GM11168 (cell line): Measurements from ENCODE around the gene BARHL1.

Source experiments
- in situ Hi-C: fragments of 300-500 bp; cut with MboI; formaldehyde crosslinking; loops from one replicate; pipeline ENCODE4 v1.12.0; 2022; ENCODE audit warnings: low sequenced_read_pairs; ENCODE audit not compliant: unreplicated experiment

The BARHL1 gene

DNA sequence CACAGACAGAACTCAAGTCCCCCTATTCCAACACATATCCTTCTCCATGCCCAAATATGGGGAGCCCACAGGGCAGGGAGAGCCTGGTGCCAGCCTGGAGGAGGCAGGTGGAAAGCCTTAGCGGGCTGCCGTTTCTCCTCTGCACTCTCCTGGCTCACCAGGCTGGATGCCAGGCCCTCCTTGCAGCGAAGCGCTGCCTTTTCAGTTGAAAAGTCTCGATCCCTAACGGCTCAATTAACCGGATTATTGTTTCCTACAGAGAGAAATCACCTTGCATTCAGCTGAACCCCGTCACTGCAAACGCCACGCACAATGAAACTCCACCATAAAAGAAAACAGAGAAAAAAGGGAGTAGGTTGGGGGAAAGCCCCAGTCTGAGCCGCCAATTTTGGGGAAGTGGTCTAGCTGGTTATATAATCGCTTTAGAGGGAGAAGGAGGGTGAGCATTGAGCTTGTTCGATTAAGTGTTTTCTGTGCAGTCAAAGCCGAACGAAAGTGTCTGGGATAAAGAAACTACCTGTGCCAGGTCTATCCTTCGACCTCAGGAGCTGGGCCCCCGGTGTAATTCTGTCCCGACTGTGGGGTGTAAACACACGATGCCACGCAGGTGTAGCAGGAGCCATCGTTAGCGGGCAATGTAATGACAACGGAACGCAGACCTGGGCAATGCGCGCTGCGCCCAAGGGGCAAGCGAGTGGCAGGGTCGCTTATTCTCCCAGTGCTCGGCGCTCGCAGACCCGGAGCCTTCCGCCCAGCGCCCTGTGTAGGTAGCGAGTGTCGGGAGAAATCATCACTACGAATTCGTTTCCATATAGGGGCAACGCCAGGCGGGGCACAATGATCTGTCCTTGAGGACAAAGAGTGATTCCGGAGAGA lies 3.8 kb downstream of the BARHL1 start:
- in situ Hi-C loops: no loop called here

GRCh38 chr9:132586830-132587591 lies 4.6 kb downstream of the BARHL1 start:
- in situ Hi-C loops: no loop called here

DNA sequence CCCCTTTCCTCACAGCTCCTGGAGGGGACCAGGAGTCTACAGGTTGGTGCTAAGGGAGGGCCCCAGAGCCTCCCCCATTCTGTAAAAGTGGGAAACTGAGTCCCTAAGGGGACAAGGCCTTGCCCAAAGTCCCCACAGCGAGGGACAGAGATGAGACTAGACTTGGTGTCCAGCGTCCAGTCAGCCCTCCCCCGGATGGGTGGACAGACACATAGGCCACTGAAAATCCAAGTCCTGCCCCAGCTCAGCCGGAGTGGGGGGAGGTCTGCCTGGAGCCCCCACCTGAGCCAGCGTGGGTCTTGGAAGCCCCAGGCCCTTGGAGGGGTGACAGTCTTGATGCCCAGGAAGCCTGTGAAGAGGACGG lies 5.2 kb downstream of the BARHL1 start:
- in situ Hi-C loops: no loop called here

GRCh38 chr9:132588098-132588497 lies 5.7 kb downstream of the BARHL1 start:
- in situ Hi-C loops: no loop called here

GRCh38 chr9:132588501-132589147 lies 6.2 kb downstream of the BARHL1 start:
- in situ Hi-C loops: no loop called here

DNA sequence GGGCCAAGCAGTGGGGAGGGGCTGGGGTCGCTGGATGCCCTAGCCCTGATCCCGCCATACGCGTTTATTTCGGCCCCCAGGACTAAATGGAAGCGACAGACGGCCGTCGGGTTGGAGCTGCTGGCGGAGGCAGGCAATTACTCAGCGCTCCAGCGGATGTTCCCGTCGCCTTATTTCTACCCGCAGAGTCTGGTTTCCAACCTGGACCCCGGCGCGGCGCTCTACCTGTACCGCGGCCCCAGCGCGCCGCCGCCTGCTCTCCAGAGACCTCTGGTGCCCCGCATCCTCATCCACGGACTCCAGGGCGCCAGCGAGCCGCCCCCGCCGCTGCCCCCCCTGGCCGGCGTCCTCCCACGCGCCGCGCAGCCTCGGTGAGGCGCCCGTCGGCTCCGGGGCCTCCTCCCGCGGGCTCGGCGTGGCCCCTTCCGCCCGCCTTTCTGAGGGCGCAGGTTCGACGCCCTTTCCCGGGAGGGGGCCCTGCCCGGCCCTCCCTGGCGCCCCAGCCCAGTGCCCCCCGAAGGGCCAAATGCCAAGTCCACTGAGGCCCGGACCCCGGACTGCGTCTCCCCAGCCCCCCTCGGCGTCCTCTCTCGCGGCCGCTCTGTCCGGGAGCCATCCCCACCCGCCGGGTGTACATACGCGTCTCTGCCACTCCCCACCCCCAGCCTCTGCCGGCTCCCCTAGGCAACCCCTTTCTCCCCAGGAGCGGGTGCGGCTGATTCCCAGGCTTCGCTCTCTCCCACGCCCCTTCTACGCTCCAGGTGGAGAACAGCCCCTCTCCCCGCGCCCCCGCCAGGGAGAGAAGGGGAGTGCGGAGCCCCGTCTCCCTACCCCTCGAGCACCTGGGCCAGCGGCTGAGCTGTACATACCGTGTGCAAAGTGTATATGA lies 7.0 kb downstream of the BARHL1 start:
- in situ Hi-C loops: no loop called here

- in situ Hi-C loops: no loop called here
These were observed 7.6 kb downstream of the BARHL1 start for GRCh38 chr9:132590037-132590317.

DNA sequence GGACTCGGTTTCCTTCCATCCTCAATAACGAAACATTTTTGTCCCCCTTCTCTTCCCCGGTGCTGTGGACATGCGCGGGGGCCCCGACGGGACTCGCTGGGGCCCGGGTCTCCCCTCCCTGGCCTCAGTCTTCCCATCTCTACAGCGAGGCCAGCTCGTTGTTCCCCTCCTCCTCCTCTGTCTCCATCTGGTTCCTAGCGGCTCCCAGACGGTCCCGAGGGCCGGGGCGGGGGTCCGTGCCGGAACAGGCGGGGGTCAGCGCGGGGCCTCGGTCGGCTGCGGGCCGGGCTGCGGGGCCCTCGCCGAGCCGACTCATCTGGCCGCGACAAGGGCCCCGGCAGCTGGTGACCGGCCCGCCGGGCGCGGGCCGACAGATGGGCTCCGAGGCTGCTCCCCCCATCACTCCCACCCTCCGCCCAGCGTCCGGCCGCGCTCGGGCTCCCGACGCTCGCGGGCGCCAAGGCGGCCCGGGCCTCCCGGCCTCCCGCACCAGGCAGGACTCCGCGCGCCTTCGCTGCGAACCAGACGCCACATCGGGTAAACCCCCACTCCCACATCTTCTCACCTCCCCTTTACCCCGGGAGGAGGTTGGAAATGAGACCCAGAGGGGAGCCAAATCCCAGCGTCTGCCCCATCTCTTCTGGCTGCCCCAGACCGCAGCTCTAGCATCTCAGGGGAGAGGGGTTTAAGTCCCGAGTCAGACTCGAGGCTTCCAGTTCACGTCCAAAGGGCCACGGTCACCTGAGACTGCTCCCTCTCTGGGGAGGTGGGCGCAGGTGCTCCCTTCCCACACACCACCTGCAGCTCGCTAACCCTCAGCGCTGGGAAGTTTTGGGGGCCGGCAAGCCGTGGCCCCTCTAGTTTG lies 8.1 kb downstream of the BARHL1 start:
- in situ Hi-C loops: no loop called here

- in situ Hi-C loops: no loop called here
These were observed 8.8 kb downstream of the BARHL1 start for GRCh38 chr9:132591244-132591643.

GRCh38 chr9:132591751-132592314 lies 9.4 kb downstream of the BARHL1 start:
- in situ Hi-C loops: no loop called here

DNA sequence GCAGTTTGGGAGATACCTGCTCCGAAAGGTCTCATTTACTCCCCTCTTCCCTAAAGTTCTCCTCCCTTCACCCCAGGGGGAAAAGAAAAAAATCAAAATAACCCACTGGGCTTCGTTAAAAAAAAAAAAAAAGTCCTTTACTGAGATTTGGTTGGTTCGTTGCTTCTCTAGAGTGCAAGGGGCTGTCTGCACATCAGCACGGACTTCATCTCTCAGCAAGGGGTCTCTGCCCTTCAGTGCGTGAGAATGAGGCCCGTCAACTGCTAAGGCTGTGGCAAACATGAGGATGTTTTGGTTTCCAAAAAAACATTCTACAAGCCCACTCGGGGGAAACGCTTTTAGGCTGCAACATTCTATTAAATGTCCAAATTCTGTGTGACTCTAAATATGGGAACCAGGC lies 10.0 kb downstream of the BARHL1 start:
- in situ Hi-C loops: no loop called here

DNA sequence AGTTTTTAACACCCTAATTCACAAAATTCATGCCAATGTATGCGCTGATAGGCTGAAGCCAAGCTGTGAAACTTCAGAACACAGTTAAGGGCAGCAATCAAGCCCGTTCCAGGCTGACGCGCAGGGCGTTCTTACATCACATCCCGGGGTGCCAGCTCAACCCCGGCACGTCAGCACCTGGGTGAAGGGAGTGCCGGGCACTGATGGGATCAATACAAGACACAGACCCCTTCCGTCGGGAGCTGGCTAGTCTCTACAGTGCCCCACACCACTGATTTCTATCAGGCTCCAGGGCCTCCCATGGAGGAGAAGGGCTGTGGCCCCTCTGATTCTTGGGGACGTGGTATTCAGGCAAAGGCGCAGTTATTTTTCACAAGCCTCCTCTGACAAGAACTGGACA lies 12.0 kb downstream of the BARHL1 start:
- in situ Hi-C loops: no loop called here

DNA sequence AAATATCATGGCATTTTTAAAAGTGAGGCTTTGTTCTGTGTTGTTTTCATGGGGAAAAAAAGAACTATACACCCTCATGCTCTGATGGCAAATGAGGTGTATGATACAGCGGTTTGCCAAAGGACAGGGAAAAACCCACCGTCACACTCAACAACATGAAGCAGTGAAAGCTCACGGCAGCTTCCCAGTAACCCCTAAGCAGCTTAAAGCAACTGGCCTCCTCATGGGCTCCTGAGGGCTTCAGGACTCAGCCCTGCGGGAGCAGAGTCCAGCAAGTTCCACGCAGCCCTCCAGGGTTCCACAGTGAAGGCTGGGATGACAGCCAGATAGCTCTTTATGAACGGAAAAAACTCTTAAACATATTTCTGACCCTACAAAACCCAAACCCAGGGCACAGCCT lies 12.9 kb downstream of the BARHL1 start:
- in situ Hi-C loops: no loop called here

DNA sequence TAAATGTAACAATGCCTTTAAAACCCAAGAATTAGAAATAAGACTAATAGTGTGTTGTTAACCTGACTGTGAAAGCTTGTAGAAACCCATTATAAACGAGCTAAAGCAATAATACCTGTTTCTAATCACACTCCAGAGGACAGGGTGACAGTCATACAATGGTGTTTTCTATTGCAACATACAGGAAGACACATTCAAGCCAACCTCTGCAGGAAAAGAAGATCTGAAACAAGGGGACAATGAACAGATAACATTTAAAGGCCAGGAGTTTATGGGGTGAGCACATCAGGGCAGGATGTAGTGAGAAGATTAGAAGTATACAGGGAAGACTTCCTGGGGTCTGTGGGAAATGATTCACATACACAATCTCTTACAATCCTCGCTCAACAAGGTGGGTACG lies 13.8 kb downstream of the BARHL1 start:
- in situ Hi-C loops: no loop called here

DNA sequence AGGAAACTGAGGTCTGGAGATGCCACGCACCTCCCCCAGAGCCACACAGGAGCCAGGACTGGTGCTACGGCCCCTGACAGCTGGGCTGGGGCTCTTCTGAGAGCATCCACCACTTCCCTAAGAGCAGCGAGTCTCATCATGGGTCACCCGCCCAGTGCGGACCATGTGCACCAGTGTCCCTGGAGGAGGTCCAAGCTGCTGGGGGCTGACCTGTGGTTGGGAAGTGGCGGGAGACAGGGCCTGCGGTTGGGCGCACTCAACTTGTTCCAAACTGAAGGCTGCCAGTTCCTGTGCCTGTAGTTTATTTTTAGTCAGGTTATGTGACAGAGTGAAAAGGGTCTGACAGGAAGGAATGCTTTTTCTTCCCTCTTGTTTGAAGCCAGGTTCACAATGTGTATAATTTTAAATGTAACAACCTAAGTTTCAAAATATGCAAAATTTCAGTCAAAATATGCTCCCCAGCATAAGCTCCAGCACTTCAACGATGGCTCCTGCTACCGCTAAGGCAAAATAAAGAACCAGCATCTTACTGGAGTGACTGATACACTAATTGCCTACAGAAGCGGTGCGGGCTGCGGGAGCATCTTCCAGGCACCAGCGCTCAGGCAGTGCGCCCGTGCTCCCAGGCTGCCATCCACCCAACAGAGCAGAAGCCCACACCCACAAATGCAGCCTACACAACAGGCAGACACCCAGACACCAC lies 14.8 kb downstream of the BARHL1 start:
- in situ Hi-C loops: no loop called here

DNA sequence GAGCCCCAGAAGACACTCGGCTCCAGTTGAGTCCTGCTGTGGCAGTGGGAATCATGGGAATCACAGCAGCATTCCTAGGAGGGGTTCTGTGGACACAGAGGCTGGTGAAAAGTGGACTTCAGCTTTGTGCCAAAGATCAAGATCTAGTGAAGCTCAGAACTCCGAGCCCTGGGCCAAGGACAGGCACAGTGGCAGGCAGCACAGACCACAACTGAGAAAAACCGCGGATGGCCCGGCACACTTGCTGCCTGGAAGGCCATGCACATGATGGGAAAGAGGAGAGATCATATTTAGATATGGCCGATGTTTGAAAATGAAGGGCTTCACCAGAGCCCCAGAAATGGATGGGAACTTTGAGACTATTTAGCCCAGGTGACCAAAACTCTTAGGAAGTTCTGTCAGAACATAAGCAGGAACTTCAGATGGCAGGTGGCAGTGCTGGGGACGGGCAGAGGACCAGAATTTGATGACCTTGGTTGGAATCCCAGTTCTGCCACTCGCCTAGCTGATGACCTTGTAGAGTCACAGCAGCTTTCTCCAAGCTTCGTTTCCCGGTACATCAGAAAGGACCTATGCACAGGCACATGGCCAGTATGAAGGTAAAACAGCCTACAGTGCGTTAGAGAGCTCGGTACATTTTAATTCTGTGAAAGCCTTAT lies 18.0 kb downstream of the BARHL1 start:
- in situ Hi-C loops: no loop called here

- in situ Hi-C loops: no loop called here
These were observed 19.8 kb downstream of the BARHL1 start for GRCh38 chr9:132602207-132602606.

DNA sequence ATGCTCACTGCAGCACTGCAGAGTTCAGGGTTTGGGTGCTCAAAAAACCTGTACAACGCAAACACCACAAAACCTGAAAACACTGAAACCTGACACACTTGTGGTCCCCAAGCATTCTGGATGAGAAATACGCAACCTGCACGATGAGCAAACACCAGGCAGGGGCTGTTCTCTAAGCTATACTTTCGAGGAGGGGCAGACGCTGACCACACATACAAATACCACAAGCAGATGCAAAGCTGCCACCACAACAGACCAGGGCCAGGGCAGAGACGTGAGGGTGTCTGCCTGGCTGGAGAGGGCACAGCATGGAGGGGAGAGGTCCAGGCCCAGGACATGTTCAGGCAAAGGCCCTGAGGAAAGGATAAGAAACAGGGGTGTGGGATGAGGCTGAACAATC lies 23.0 kb downstream of the BARHL1 start:
- in situ Hi-C loops: no loop called here
